PC-3 (cell line): ENCODE data around the gene CEP170. TPM values are rescaled to one million over a fixed set of nuclear protein-coding genes. Genes with fewer than 3 reads are reported as not detected.
A peak's percentile ranks its signal among the peaks of the same experiment; 100 is the strongest.

Experiments used
- ATAC-seq: fragments of 200-7000 bp; cut with Tn5 transposase; 2 replicates; pipeline ENCODE4 v1.9.1; 2020; ENCODE audit warnings: mild to moderate bottlenecking, moderate library complexity
- BruUV-seq: library from RNA; stranded (reverse); fragments of 400-500 nt; replicated peaks from 2 replicates; lab custom pipeline; 2021; lab: Mats Ljungman, UMichigan
- CTCF ChIA-PET: fragments of 300-600 bp; sonication (Branson Sonifier 250); formaldehyde crosslinking; loops from one replicate; lab custom pipeline; 2022; ENCODE audit warnings: antibody characterized with exemption; lab: Charles Lee
- POLR2A ChIA-PET: fragments of 300-600 bp; sonication (Branson Sonifier 250); formaldehyde crosslinking; loops from one replicate; lab custom pipeline; 2022; ENCODE audit warnings: antibody characterized with exemption; ENCODE audit not compliant: unreplicated experiment; lab: Charles Lee
- DNase-seq: peaks from one replicate; pipeline ENCODE4 v3.0.0-alpha.2; 2015
- H2AFZ ChIP-seq: fragments of 300-600 bp; sonication (generic); 2 replicates; pipeline ENCODE4 v1.6.0; 2016; ENCODE audit warnings: antibody characterized with exemption, low read length
- H3F3A ChIP-seq: fragments of 300-600 bp; sonication (generic); one replicate; pipeline ENCODE4 v1.6.0; 2017; ENCODE audit warnings: antibody characterized with exemption, low read length, control low read depth, mild to moderate bottlenecking; ENCODE audit not compliant: unreplicated experiment
- H3K27ac ChIP-seq: fragments of 300-600 bp; sonication (generic); 2 replicates; pipeline ENCODE4 v1.5.1; 2016; ENCODE audit warnings: mild to moderate bottlenecking, low read length
- H3K27me3 ChIP-seq: fragments of 300-600 bp; sonication (generic); 2 replicates; pipeline ENCODE4 v1.6.1; 2016; ENCODE audit warnings: low read length, mixed read lengths
- H3K36me3 ChIP-seq: fragments of 300-600 bp; sonication (generic); 2 replicates; pipeline ENCODE4 v1.6.1; 2016; ENCODE audit warnings: low read depth, mixed run types, low read length, mixed read lengths
- H3K4me1 ChIP-seq: fragments of 300-600 bp; sonication (generic); 2 replicates; pipeline ENCODE4 v1.5.1; 2016; ENCODE audit warnings: low read length; ENCODE audit not compliant: insufficient read depth
- H3K4me2 ChIP-seq: fragments of 300-600 bp; sonication (generic); 2 replicates; pipeline ENCODE4 v1.6.0; 2016; ENCODE audit warnings: low read length
- H3K4me3 ChIP-seq: fragments of 300-600 bp; sonication (generic); 2 replicates; pipeline ENCODE4 v1.5.1; 2016; ENCODE audit warnings: mild to moderate bottlenecking, low read length, mixed read lengths
- H3K79me2 ChIP-seq: fragments of 300-600 bp; sonication (generic); 2 replicates; pipeline ENCODE4 v1.6.1; 2017; ENCODE audit warnings: low read length, mixed read lengths
- H3K9ac ChIP-seq: fragments of 300-600 bp; sonication (generic); 2 replicates; pipeline ENCODE4 v1.6.0; 2016; ENCODE audit warnings: mild to moderate bottlenecking, low read length
- H3K9me2 ChIP-seq: fragments of 300-600 bp; sonication (generic); replicated peaks from 2 replicates; pipeline ENCODE4 v1.6.1; 2016; ENCODE audit warnings: mixed run types, low read length, mixed read lengths
- H3K9me3 ChIP-seq: fragments of 300-600 bp; sonication (generic); 2 replicates; pipeline ENCODE4 v1.6.1; 2016; ENCODE audit warnings: low read length, mixed read lengths
- H4K20me1 ChIP-seq: fragments of 300-600 bp; sonication (generic); 2 replicates; pipeline ENCODE4 v1.6.1; 2016; ENCODE audit warnings: low read length, mixed read lengths
- CTCF ChIP-seq: fragments of 300-600 bp; sonication (generic); conservative IDR thresholded peaks from 2 replicates; pipeline ENCODE4 v1.5.1; 2017; ENCODE audit warnings: antibody characterized with exemption, low read depth, mild to moderate bottlenecking, low read length
- EZH2 ChIP-seq: fragments of 300-600 bp; sonication (generic); IDR thresholded peaks from one replicate; pipeline ENCODE4 v1.6.1; 2017; ENCODE audit warnings: antibody characterized with exemption, mild to moderate bottlenecking, low read length; ENCODE audit not compliant: unreplicated experiment
- EZH2phosphoT487 ChIP-seq: fragments of 300-600 bp; sonication (generic); IDR thresholded peaks from 2 replicates; pipeline ENCODE4 v1.6.1; 2018; ENCODE audit warnings: mild to moderate bottlenecking, antibody characterized with exemption, low read length, borderline replicate concordance
- intact Hi-C: fragments of 100-400 bp; cut with micrococcal nuclease; formaldehyde crosslinking; loops from 2 replicates; pipeline ENCODE4 v1.9.0; 2023
- total RNA-seq: library from RNA; depleted of rRNA; stranded (reverse); fragments of >200 nt; gene quantifications from 2 replicates; pipeline ENCODE4 v1.2.3, GENCODE V29; 2014

The CEP170 gene
- total RNA-seq, 1 experiment from 2014 or later, result 65.3 TPM

GRCh38 chr1:243233908-243234307, 21.2 kb downstream of the CEP170 start:
- peaks cover 23% of the 10 kb centered on the region for H3K9me3 ChIP-seq
- H3K9ac ChIP-seq, result no peak overlapping the region
- TF ChIP-seq EZH2phosphoT487 (no peak), EZH2 (no peak), CTCF (no peak)
- ATAC-seq (no peak), DNase-seq (no peak)
- no peak overlapping the region for H3K4me3 ChIP-seq
- H3K36me3 ChIP-seq, result peaks cover 46% of the 10 kb centered on the region
- H3K79me2 ChIP-seq, result peaks cover 90% of the 10 kb centered on the region
- no peak overlapping the region for H2AFZ ChIP-seq
- H3K4me1 ChIP-seq, result no peaks in the 10 kb centered on the region
- no peak overlapping the region for H3K4me2 ChIP-seq
- intact Hi-C loops, result no loop called here
- POLR2A ChIA-PET, result no interaction called here
- CTCF ChIA-PET, result no interaction called here
- H3F3A ChIP-seq, result no peaks in the 10 kb centered on the region
- BruUV-seq, result no TSS peak
- H3K27ac ChIP-seq, result no peak overlapping the region
- no peaks in the 10 kb centered on the region for H3K9me2 ChIP-seq
- no peaks in the 10 kb centered on the region for H3K27me3 ChIP-seq
- 0 out of 2 replicates have a peak, but pooled peaks cover 17% of the 10 kb centered on the region for H4K20me1 ChIP-seq

DNA sequence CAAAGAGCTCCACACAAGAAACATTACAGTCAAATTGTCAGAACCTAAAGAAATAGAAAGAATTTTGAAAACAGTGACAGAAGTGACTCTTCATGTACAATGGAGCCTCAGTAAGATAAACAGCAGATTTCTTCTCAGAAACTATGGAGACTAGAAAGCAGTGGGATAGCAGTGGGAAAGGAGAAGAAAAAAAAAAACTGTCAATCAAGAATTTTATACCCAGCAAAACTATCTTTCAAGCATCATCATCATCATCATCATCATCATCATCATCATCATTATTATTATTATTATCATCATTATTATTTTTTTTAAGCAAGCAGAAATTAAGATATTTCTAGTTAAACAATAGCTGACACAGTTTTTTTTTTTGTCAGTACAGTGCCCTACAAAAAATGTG, 24.2 kb downstream of the CEP170 start:
- DNase-seq (peak; percentile 58), ATAC-seq (no peak)
- Histone ChIP-seq H3K27me3 (no peaks in the 10 kb centered on the region), H3K9ac (no peak overlapping the region), H4K20me1 (0 out of 2 replicates have a peak, but pooled peaks cover 23% of the 10 kb centered on the region), H3K9me3 (peaks cover 23% of the 10 kb centered on the region), H3K9me2 (no peaks in the 10 kb centered on the region), H3K4me2 (no peak overlapping the region), H3K79me2 (peaks cover 90% of the 10 kb centered on the region), H3K4me3 (no peak overlapping the region), H3F3A (no peaks in the 10 kb centered on the region), H3K4me1 (no peaks in the 10 kb centered on the region), H2AFZ (no peak overlapping the region), H3K36me3 (peaks cover 45% of the 10 kb centered on the region), H3K27ac (no peak overlapping the region)
- ChIA-PET CTCF (no interaction called here), POLR2A (no interaction called here)
- TF ChIP-seq EZH2phosphoT487 (no peak), EZH2 (no peak), CTCF (no peak)
- BruUV-seq, result no TSS peak
- intact Hi-C loops, result no loop called here

DNA sequence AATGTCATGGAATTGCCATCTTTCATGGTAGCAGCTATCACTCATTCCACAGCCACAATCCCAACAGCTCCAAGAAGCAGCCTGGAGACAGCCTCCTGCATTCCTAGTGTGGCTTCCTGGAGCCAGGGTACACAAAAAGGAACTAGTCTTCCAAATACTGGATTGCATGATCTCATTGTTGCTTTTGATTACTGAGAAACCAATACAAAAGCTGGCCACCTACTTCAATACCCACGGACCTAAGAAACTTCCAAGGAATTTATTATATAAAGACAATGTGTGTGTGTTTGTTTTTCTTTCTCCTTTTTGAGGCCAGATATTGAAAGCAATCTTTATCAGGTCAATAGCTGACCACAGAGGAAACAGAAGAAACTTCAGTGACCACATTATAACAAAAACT, 25.6 kb downstream of the CEP170 start:
- Histone ChIP-seq H3K36me3 (peaks cover 53% of the 10 kb centered on the region), H3K4me3 (no peak overlapping the region), H3K79me2 (peaks cover 87% of the 10 kb centered on the region), H3K9me2 (no peaks in the 10 kb centered on the region), H3K27me3 (no peaks in the 10 kb centered on the region), H3K4me1 (no peaks in the 10 kb centered on the region), H3F3A (no peaks in the 10 kb centered on the region), H3K4me2 (no peak overlapping the region), H3K27ac (no peak overlapping the region), H3K9ac (no peak overlapping the region), H3K9me3 (peaks cover 23% of the 10 kb centered on the region), H2AFZ (no peak overlapping the region), H4K20me1 (0 out of 2 replicates have a peak, but pooled peaks cover 18% of the 10 kb centered on the region)
- CTCF ChIA-PET, result no interaction called here
- POLR2A ChIA-PET, result no interaction called here
- BruUV-seq, result no TSS peak
- ATAC-seq (no peak), DNase-seq (no peak)
- intact Hi-C loops, result no loop called here
- TF ChIP-seq CTCF (no peak), EZH2phosphoT487 (no peak), EZH2 (no peak)
